HG03060 (cell line): ENCODE measurements around the gene CDKAL1.
"Not testable (repeated sequence)": the region's sequence is repeated elsewhere in the genome, so short reads cannot be mapped to it uniquely, and the experiment has no call there.

Experiments
- ATAC-seq: cut with Tn5 transposase; IDR thresholded peaks from one replicate; pipeline ENCODE4 v1.9.1; 2021; ENCODE audit warnings: low read depth, moderate number of reproducible peaks; ENCODE audit not compliant: unreplicated experiment

The CDKAL1 gene

DNA sequence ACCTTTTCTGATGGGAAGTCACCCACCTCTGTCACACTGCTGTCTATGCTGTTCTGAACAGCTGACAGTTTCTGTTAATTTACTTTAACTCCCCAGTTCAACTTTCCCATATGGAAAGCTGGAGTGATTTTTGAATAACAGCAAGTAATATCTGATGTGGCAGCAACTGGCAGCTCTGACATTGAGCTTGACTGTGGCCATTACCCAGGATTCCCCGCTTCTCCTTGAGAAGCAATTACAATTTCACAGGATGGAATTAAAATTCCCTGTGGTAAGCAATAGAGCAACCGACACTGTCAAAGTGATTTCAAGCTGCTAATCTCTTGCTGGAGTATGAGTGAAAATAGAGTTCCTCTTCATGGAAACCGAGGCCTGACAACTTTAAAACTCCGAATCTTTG lies 711.2 kb downstream of the CDKAL1 start:
- ATAC-seq, result no peak

DNA sequence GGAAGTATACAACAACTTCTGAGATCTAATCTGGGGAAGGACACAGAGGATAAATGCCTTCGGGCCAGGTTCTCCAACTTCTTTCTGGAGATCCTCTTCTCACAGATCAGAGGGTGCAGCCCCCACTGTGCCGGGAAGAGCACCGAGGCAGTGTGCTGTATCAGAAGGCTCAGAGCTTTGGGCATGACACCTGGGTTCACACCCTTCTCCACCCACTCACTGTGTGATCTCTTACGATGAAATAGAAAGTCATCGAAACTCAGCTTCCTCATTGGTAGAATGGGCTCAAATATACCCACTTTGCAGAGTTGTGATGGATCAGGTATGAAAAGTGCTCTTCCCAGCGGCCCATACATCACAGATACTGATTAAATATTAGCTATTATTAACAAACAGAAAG lies 711.8 kb downstream of the CDKAL1 start:
- ATAC-seq, result no peak

DNA sequence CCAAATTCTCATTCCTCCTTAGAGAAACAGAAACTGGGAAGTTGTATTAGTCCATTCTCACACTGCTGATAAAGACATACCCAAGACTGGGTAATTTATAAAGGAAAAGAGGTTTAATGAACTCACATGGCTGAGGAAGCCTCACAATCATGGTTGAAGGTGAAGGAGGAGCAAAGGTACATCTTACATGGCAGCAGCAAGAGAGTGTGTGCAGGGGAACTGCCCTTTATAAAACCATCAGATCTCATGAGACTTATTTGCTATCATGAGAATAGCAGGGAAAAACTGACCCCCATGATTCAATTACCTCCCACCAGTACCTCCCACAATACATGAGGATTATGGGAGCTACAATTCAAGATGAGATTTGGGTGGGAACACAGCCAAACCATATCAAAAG lies 720.2 kb downstream of the CDKAL1 start:
- ATAC-seq, result not testable (repeated sequence)

DNA sequence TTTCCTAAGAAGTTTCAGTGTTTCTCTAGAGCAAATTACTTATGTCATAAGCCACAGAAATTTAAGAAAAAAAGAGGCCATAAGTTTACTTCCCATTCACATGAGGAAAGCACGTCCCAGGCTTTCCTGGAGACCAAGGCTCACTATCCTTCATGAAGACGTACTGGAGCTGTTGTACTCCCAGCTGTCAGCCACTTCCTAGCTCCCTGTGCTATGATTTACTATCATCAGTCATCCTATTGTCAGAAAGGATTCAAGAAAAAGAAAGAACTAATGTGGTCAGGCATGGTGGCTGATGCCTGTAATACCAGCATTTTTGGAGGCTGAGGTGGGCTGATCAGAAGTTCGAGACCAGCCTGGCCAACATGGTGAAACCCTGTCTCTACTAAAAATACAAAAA lies 721.9 kb downstream of the CDKAL1 start:
- ATAC-seq, result no peak

DNA sequence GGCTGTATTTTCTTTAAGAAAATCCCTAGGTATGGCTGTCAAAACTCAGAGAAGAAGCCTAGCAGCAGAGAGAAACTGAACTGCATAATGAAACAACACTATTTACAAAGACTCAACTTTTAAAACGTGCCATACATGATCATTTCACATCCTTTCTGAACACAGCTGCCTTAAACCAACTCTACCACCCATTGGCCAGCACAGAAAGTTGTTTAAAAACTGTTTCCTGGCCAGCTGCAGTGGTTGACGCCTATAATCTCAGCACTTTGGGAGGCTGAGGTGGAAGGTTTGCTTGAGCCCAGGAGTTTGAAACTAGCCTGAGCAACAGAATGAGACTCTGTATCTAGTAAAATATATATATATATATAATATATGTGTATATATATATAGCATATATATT lies 722.9 kb downstream of the CDKAL1 start:
- ATAC-seq, result no peak

DNA sequence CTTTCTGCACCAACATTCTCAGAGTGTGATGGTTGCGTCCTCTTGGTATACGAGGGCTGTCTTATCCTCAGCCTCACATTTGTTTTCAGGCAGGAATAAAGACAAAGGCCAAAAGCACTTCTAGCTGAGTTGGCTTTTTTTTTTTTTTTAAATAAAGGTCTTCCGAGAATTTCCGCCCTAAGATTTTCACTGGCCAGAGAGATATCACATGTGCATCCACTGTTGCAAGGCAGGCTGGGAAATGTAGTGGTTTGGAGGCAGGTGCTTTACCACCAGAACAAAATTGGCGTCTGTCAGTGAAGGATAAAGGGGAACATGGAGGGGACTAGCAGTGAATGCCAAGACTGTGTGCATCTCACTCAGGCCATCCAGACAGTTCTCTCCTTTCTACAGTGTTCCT lies 724.4 kb downstream of the CDKAL1 start:
- ATAC-seq, result no peak

DNA sequence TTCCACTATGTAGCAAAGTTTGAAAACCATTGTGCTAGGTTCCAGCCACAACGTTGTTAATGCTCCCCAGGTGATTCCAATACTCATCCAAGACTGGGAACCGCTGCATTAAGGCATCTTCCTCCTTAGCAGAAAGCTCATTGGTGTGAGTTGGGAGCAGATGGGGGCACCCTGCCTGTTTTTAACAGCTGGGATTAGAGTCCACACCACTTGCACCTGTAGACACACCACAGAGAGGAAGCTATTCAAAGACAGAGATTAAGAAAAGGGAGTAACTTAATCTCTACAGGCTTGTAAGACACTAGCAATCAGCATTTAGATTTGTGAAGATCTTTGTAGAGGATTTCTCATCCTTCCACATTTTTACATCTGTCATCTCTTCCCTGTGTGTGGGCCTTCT lies 725.4 kb downstream of the CDKAL1 start:
- no peak for ATAC-seq

DNA sequence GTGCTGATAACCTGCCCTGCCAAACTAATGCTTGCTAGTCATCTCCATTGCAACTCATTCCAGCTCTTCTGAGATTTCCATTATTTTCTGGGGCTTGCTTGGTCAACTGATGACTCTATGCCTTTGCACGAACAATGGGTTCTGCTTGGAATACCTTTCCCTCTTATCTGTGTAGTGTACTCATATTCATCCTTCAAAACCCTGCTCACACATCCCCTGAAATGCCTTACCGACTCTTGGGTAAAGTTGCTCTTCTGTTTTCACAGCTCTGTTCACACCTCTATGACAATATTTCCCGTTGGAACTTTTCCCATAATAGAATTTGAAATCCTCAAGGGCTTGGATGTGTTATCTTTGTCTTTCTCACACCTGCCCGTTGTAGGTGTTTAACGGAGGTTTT lies 728.2 kb downstream of the CDKAL1 start:
- no peak for ATAC-seq

DNA sequence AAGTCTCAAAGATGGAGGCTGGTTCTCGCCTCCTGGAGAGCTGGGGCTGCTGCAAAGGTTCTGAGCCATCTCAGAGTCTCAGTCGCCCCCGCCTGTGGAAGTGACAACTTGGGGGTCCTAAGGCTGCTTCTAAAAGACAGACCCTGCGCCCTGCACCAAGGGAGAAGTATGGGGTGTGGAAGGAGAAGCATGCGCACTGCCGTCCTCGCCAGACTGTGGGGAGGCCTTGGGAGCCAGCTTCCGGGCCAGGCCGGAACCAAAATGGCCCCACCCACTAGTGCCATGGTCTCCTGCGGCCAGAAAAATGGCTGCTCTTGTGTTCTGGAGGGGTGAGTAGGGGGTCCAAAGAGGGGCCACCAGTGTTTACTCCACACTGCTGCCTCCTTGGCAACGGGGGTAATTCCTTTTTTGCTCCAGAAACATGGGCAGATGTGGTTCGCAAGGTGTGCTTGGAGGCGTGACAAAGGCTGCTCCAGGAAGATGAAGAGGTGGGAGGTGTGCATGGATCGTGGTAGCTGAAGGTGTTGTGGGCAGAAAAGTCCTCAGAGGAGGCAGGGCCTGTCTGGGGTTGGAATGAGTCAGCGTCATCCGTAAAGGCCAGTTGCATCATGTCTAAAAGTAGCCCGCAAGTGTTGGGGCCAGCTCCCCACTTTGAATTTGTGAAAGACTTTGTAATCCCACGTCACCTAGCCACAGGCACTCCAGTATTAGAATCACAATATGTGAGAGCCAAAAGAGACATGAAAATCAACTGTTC lies 729.5 kb downstream of the CDKAL1 start:
- ATAC-seq, result no peak

DNA sequence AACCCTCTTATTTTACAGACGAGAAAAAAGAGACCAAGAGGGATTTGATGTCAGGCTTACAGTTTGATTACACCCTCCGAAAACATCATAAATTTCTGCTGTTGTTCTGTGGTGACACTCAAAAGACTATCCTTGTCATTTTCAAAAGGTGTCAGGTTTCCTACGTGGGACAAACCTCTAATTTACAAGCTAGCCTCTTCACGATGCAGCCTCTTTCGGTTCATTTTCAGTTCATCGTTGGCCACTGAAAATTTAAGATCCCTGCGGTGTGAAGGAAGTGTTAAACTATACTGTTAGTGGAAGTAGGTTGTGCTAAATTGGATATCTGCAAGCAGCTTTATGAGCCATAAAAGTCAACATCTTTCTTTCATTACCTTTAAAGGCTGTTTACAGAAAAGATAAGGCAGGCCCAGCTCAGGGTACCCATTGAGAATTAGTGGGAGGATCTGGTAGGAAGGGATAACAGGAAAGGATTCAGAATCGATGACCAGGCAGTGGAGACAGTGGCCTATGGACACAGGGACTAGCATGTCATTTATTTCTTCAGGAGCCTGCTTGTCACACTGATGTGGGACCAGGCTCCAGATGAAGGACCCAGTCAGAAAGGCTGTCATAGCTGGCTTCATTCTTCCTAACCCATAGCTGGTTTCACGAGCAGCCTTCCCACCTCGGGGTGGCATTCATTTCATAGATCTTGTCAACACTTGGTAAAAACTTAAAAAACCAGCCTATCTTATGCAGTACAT lies 730.2 kb downstream of the CDKAL1 start:
- ATAC-seq, result no peak

DNA sequence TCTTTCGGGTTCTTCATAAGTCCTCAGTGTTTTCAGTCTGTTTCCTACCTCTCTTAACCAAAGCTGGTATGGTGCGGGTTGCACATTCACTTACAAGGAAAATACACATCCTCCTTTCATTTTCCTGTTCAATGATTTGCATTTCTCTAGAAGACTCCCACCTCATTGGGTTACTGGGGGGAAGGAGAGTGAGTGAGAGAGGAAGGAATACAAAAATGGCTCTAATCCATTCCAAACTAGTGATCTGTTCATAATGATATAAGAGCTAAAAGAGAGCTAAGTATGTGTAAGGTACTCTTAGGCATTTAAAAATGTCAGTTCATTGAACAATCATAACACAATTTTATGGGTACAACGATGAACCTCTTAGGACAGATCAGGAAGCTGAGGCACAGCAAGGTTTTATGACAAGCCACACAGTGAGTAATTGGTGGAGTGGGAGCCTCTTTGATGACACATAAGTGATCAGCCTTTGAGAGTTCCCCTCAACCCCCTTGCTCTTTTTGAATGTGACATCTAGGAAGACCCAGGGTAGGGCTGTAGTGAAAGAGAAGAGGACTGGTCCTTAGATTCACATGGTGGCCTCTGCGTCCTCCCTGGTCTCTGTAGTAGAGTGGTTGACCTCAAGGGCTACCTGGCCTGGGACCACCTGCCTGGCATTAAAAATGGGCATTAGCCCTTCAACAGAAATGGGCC lies 730.9 kb downstream of the CDKAL1 start:
- no peak for ATAC-seq

DNA sequence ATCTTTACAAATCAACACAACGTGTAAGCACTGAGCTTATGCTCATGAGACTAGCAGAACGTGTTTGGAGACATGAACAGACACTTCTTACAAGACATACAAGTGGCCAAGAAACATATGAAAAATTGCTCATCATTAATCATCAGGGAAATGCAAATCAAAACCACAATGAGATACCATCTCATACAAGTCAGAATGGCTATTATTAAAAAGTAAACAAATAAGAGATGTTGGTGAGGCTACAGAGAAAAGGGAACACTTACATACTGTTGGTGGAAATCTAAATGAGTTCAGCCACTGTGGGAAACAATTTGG lies 731.4 kb downstream of the CDKAL1 start:
- ATAC-seq, result no peak

DNA sequence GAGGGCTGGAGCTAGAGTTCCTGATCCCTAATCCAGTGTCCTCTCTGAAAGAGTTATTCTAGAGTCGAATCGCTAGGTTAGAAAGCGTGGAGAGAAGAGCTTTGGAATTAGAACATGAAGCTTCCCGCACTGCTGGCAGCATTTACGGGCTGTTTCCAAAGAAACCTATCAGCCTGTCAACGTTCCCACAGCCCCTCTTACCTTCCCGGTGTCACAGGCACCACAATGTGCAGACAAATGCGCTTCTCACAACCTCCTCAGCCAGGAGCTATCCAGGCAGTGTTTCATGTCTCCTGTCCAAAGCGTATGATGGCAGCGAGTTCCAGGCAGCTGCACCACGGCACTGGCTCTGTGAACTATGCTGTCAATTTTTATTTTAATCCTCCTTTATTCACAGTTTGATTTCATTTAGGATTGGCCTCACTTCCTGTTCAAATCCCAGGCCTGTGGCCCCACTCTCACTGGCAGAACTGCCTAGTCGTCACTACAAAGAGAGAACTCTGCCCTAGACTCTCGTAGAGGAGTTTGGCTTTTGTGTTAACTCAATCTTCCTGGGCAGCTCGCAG lies 736.5 kb downstream of the CDKAL1 start:
- ATAC-seq, result no peak

DNA sequence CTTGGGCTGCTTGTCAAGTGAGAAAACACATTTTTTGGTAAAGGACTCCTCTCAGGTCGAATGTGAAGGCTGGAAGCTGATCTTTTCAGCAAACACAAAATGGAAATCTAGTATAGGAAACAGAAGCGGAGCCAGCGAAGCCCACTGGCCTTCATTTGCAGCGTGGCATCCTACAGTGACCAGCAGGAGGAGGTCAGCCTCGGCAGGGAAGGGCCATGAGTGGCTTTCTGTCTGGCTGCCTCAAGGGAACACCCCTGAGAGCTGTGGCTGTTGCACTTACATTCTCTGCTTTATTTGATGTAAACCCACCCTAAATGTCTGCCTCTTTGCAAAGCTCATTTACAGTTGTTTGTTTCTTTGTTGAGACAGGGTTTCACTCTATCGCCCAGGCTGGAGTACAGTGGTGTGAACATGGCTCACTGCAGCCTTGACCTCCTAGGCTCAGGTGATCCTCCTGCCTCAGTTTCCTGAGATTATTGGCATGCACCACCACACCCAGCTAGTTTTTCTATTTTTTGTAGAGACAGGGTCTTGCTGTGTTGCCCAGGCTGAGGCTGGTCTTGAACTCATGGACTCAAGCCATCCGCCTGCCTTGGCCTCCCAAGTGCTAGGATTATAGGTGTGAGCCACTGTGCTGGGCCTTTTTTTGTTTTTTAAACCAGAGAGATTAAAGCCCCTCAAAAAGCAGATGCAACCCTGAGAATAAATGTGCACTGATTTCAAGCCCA lies 737.3 kb downstream of the CDKAL1 start:
- no peak for ATAC-seq

DNA sequence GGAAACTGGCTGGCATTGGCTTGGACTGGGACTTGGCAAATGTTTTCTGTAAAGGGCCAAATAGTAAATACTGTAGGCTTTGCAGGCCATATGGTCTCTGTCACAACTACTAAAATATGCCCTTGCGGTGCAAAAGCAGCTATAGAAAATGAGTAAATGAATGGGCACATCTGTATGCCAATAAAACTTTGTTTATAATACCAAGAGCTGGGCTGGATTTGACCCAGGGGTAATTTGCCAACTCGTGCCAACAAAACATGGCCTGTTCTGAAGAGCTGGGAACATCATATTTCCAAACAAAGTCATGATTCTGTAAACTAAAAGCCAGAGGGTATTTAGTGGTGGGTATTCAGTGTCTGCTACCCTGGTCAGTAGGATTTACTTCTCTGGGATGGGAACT lies 739.2 kb downstream of the CDKAL1 start:
- no peak for ATAC-seq

DNA sequence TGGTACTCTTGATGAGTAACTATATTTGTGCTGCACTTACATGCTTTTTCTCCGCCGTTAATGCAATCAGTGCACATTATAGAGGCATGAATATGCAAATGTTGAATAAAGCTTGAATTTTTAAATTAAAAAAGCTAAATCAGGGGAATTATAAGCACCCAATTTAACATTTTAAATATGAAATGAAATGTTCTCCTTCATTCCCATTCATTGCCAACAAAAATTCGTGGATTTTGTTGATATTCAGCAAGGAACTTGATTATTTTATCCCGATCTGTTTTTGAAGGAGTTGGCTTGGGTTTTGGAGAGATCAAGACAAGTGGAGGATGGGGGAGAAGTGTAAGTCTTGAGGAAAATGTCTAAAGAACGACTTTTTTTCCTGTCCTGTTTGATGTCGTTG lies 740.6 kb downstream of the CDKAL1 start:
- ATAC-seq, result no peak

DNA sequence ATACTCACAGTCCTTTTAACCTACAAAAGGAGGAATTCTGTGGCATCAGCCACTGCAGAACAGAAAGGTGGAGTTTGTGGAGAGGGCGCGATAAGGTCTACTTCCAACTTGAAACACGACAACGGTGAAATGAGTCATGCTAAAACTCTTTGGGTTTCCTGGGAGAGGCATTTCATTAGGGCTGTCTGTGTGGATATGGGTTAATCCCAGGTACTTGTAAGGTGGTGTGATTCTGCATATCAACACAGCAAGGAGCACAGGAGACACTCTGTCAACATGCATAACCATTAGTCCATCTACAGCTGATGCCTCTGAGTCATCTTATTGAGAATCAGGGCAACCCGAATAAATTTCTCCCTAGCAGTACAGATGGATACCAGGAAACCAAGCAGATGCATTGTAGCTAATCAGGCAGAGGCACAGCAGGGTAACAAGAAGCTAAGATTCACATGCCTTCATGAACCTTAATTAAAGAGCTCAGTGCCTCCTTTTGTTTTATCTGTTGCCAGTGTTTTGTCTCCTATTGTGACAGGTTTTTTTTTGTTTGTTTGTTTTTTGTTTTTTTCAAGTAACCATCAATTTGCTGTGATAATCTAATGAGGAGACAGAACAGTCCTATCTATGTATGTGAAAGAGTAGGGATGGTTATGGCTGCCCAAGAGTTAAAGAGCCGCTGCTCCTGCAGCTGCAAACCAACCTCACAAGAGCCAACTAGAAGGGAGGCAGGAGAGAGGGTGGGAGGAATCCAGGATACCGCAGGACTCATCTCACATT lies 743.5 kb downstream of the CDKAL1 start:
- ATAC-seq, result no peak

DNA sequence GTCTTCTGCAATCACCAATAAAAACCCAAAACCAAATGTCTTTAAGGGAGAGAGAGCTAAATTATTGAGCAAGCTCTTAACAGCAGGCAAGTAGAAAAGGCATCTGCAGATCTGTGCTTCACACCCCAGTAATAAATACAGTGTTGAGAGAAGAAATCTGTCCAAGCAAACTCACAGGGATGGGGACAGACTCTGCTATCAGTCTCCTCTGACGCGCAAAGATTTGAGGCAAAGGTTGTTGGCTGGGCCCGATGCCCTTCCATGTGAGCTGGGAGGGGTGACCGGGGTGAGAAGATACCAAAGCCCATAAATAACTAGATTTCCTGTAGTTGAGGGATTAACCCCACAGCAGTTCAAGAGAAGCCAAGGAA lies 744.1 kb downstream of the CDKAL1 start:
- no peak for ATAC-seq

DNA sequence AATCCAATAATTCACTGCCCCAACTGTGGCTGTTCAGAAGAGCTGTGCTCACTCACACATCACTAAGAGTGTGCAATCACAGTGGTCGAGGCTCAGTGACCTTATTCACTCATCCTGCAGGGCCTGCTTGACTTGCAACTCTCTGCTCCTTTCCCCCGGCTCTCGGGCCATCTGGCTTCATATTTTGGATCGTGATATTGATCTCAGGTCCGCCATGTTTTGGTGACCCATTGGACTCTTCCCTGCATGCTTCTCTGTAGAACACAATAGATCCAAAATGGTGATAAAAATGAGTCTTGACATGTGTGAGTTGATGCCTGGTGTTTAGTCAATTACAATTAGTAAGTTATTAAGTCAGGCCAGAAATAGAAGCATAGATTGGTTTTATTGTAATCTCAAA lies 745.4 kb downstream of the CDKAL1 start:
- ATAC-seq, result no peak

DNA sequence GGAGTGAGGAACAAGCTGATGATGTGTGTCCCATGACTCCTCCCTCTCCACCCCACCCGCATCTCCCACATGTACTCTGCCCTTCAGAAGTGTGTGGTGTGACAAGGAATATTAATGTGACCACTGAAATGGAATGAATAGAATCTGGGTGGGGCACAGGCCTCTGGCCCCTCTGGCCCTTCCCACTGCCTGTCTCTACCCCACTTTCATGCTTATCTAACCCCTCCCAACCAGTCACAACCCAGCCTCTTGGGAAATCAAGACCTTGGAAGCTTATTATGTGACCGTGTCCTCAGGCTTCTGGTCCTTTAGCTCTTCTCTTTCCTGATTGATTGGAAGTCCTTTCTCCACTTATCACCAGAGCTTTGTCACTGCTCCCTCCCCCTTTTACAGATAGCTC lies 747.1 kb downstream of the CDKAL1 start:
- ATAC-seq, result no peak
